Glutamatergic neuron (in vitro differentiated cells): ENCODE data around the gene CHD9. TPM values are rescaled to one million over a fixed set of nuclear protein-coding genes. Genes with fewer than 3 reads are reported as not detected.
A peak's percentile ranks its signal among the peaks of the same experiment; 100 is the strongest.
"Not testable (repeated sequence)": the region's sequence is repeated elsewhere in the genome, so short reads cannot be mapped to it uniquely, and the experiment has no call there.

Experiments used
- DNase-seq: peaks from one replicate; pipeline ENCODE4 v3.0.0; 2022
- H3K27ac Mint-ChIP-seq: one replicate; pipeline ENCODE4 v1.8.0; 2020; ENCODE audit warnings: mild to moderate bottlenecking, mixed read lengths, inconsistent platforms; ENCODE audit not compliant: unreplicated experiment
- H3K27me3 Mint-ChIP-seq: one replicate; pipeline ENCODE4 v1.8.0; 2020; ENCODE audit warnings: mild to moderate bottlenecking, moderate library complexity, mixed read lengths, inconsistent platforms; ENCODE audit not compliant: unreplicated experiment
- H3K36me3 Mint-ChIP-seq: one replicate; pipeline ENCODE4 v1.8.0; 2020; ENCODE audit warnings: mild to moderate bottlenecking, mixed read lengths, inconsistent platforms; ENCODE audit not compliant: unreplicated experiment
- H3K4me1 Mint-ChIP-seq: one replicate; pipeline ENCODE4 v1.8.0; 2020; ENCODE audit warnings: mild to moderate bottlenecking, low read depth, mixed read lengths, inconsistent platforms; ENCODE audit not compliant: unreplicated experiment
- H3K4me3 Mint-ChIP-seq: one replicate; pipeline ENCODE4 v1.8.0; 2020; ENCODE audit warnings: mild to moderate bottlenecking, mixed read lengths, inconsistent platforms; ENCODE audit not compliant: unreplicated experiment
- H3K9me3 Mint-ChIP-seq: one replicate; pipeline ENCODE4 v1.8.0; 2020; ENCODE audit warnings: mild to moderate bottlenecking, moderate library complexity, mixed read lengths, inconsistent platforms; ENCODE audit not compliant: unreplicated experiment
- total RNA-seq: library from RNA; stranded (reverse); fragmentation: NEBNext Ultra II Directional; extraction: Animal tissue kit (Norgen Biotek cat#: 25700); gene quantifications from one replicate; pipeline ENCODE4 v1.2.1, GENCODE V29; 2021; ENCODE audit not compliant: unreplicated experiment
- TF ChIP-seq, protein P1 (sequence below): fragments of 200-600 bp; sonication (generic); IDR thresholded peaks from one replicate; pipeline ENCODE4 v1.5.0; 2021; ENCODE audit not compliant: partially characterized antibody, unreplicated experiment

The CHD9 gene
- total RNA-seq, 1 donor from 2014 or later: 120 TPM

DNA sequence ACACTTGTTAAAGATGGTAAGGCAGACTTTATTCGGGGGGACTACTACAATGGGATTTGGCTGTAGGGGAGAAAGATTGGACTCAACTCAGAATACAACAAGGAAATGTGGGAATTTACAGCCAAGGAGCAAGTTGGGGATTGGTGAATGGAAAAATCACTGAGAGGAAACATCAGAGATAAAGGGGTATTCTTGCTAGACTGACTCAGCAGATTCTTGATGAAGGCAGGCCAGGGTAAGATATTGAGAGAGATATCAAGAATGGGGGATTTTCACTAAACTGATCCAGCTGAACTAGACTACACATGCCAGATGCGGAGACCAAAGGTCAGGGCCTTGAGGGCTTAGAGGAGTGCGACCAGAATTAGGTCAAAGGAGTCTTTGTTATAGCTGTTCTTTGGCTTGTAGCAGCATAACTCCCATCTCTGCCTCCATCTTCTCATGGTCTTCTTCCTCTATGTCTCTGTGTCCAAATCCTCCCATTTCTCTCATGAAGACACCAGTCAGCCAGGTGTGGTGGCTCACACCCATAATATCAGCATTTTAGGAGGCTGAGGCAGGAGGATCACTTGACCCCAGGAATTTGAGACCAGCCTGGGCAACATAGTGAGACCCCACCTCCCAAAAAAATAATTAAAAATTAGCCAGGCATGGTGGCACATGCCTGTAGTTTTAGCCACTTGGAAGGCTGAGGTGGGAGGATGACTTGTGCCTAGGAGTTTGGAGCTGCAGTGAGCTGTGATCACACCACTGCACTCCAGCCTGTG, 19.4 kb upstream of the CHD9 start:
- H3K27ac Mint-ChIP-seq: no peak overlapping the region
- no peak for DNase-seq
- no peak overlapping the region for H3K4me3 Mint-ChIP-seq
- H3K9me3 Mint-ChIP-seq: no peaks in the 10 kb centered on the region
- peaks cover 8% of the 10 kb centered on the region for H3K4me1 Mint-ChIP-seq
- TF ChIP-seq, protein P1, sequence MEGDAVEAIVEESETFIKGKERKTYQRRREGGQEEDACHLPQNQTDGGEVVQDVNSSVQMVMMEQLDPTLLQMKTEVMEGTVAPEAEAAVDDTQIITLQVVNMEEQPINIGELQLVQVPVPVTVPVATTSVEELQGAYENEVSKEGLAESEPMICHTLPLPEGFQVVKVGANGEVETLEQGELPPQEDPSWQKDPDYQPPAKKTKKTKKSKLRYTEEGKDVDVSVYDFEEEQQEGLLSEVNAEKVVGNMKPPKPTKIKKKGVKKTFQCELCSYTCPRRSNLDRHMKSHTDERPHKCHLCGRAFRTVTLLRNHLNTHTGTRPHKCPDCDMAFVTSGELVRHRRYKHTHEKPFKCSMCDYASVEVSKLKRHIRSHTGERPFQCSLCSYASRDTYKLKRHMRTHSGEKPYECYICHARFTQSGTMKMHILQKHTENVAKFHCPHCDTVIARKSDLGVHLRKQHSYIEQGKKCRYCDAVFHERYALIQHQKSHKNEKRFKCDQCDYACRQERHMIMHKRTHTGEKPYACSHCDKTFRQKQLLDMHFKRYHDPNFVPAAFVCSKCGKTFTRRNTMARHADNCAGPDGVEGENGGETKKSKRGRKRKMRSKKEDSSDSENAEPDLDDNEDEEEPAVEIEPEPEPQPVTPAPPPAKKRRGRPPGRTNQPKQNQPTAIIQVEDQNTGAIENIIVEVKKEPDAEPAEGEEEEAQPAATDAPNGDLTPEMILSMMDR: no peak
- H3K36me3 Mint-ChIP-seq: peaks cover 4% of the 10 kb centered on the region
- H3K27me3 Mint-ChIP-seq: peaks cover 3% of the 10 kb centered on the region

DNA sequence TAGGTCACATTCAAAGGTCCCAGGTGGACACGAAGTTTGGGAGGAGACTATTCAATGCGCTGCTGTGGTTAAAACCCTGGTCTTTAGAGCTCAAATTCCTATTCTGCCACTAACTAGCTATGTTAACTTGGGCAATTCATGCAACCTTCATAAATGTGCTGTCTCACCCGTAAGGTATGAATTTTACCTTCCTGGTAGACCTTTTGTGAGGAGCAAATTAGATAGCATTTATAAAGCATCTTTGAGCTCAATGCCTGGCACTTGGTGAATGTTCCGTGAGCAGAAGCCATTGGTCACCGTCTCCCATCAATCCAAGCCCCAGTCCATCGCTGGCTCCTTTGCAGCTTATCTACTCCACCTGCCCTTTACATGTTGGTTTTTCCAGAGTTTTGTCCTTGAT, 18.7 kb upstream of the CHD9 start:
- Mint-ChIP-seq H3K4me3 (no peak overlapping the region), H3K9me3 (peaks cover 3% of the 10 kb centered on the region), H3K36me3 (peaks cover 4% of the 10 kb centered on the region), H3K27ac (no peak overlapping the region), H3K4me1 (peaks cover 14% of the 10 kb centered on the region), H3K27me3 (peaks cover 7% of the 10 kb centered on the region)
- TF ChIP-seq, protein P1: no peak
- no peak for DNase-seq

DNA sequence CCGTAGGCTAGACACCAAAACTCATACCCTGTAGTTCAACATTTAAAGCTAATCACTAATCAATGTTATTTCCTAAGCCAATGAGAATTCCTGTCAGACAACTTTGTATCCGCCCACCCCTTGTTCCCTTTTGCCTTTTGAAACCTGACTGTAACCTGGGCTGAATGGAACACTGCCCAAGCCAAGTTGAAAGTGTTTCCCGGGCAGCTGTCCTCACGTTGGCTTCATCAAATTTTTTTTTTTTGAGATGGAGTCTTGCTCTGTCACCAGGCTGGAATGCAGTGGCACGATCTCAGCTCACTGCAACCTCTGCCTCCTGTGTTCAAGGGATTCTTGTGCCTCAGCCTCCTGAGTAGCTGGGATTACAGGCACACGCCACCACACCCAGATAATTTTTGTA, 18.1 kb upstream of the CHD9 start:
- H3K9me3 Mint-ChIP-seq, H3K27ac Mint-ChIP-seq, H3K27me3 Mint-ChIP-seq, DNase-seq, H3K4me3 Mint-ChIP-seq, H3K36me3 Mint-ChIP-seq: not testable (repeated sequence)
- peaks cover 19% of the 10 kb centered on the region for H3K4me1 Mint-ChIP-seq

DNA sequence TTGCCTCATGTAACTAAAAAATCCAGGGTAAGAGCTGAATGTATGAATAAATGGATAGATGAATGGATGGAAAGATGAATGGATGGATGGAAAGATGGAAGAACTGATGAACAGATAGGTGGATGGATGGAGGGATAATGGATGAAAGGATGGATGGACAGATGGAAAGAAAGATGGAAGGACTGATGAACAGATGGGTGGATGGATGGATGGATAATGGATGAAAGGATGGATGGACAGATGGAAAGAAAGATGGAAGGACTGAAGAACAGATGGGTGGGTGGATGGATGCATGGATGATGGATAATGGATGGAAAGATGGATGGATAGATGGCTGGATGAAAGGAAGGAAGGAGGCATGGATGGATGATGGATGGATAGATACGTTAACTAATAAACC, 14.0 kb upstream of the CHD9 start:
- Mint-ChIP-seq H3K36me3 (no peaks in the 10 kb centered on the region), H3K4me3 (peak overlapping the region; percentile 74), H3K9me3 (peaks cover 9% of the 10 kb centered on the region), H3K4me1 (peaks cover 34% of the 10 kb centered on the region), H3K27ac (peak overlapping the region; percentile 70), H3K27me3 (peaks cover 8% of the 10 kb centered on the region)
- TF ChIP-seq, protein P1: no peak
- DNase-seq: no peak

DNA sequence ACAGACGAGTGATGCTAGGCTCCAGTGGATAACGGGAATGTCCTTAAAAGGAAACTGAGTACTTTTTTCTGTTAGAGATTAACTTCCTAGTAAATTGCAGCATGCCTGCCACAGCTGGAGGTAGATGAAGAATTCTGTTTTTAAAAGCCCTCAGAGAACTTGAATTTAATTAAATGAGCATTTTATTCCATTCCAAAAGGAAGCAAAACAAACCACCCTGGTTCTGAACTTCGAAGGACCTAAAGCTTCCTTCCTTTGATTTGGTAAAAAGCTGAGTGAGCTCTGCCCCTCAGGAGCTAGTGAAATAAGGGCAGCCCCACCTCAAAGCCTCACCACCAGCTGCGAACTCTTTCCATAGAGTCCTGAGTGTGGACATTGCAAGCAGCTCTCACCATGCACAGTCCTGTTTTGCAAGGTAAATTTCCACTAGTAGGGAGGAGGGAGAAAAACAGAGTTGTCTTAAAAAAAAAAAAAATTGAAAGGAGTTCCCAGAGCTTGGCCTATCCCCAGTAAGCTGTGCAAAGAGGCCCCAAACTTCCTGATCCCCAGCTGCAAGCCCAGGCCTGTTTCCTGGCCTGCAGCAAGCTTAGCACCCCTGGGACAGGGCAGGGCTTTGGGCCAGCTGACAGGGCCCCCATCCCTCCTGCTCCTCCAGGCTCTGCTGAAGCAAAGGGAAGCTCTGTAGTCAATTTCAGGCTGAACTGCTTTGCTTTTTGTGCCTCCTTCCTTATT, 13.3 kb upstream of the CHD9 start:
- peak; percentile 77 for DNase-seq
- H3K4me3 Mint-ChIP-seq: peak overlapping the region; percentile 74
- H3K27me3 Mint-ChIP-seq: peaks cover 12% of the 10 kb centered on the region
- H3K4me1 Mint-ChIP-seq: peaks cover 34% of the 10 kb centered on the region
- H3K27ac Mint-ChIP-seq: peak overlapping the region; percentile 88
- TF ChIP-seq, protein P1: no peak
- no peaks in the 10 kb centered on the region for H3K36me3 Mint-ChIP-seq
- peaks cover 9% of the 10 kb centered on the region for H3K9me3 Mint-ChIP-seq
